ENCODE data around the gene AZIN2.

The AZIN2 gene

GRCh38 chr1:33140153-33141149 is 59.5 kb downstream of the AZIN2 start:
- TF ChIP-seq TAF1 (IDR thresholded peaks at IDR 0.05; ENCODE audit: borderline replicate concordance, low read depth, low read length) (no peak), POLR2A (IDR thresholded peaks at IDR 0.05; ENCODE audit: low read depth, low read length) (no peak), POLR2AphosphoS5 (IDR thresholded peaks at IDR 0.05; ENCODE audit: low read depth, low read length) (no peak)
- DNase-seq (ENCODE audit: insufficient read length) (no peak), FAIRE-seq (no peak)

- TF ChIP-seq POLR2A (IDR thresholded peaks at IDR 0.05; ENCODE audit: low read depth, low read length) (no peak), TAF1 (IDR thresholded peaks at IDR 0.05; ENCODE audit: borderline replicate concordance, low read depth, low read length) (no peak), POLR2AphosphoS5 (IDR thresholded peaks at IDR 0.05; ENCODE audit: low read depth, low read length) (no peak)
- no peak for FAIRE-seq
Measured at GRCh38 chr1:33141216-33141615, 60.3 kb downstream of the AZIN2 start.

GRCh38 chr1:33141781-33142180 is 60.8 kb downstream of the AZIN2 start:
- DNase-seq (ENCODE audit: insufficient read length) = no peak
- no peak for FAIRE-seq
- TF ChIP-seq POLR2A (IDR thresholded peaks at IDR 0.05; ENCODE audit: low read depth, low read length) (no peak), POLR2AphosphoS5 (IDR thresholded peaks at IDR 0.05; ENCODE audit: low read depth, low read length) (no peak), TAF1 (IDR thresholded peaks at IDR 0.05; ENCODE audit: borderline replicate concordance, low read depth, low read length) (no peak)

More at GRCh38 chr1:33141216-33141615, 60.3 kb downstream of the AZIN2 start:
- DNase-seq (ENCODE audit: insufficient read length) = no peak

- FAIRE-seq = no peak
- TF ChIP-seq POLR2A (IDR thresholded peaks at IDR 0.05; ENCODE audit: low read depth, low read length) (no peak), TAF1 (IDR thresholded peaks at IDR 0.05; ENCODE audit: borderline replicate concordance, low read depth, low read length) (no peak), POLR2AphosphoS5 (IDR thresholded peaks at IDR 0.05; ENCODE audit: low read depth, low read length) (no peak)
- DNase-seq (ENCODE audit: insufficient read length) = no peak
Measured at GRCh38 chr1:33142483-33143064, 61.6 kb downstream of the AZIN2 start.

- no peak for TF ChIP-seq POLR2AphosphoS5 (IDR thresholded peaks at IDR 0.05; ENCODE audit: low read depth, low read length)
- no peak for TF ChIP-seq POLR2A (IDR thresholded peaks at IDR 0.05; ENCODE audit: low read depth, low read length)
- TF ChIP-seq TAF1 (IDR thresholded peaks at IDR 0.05; ENCODE audit: borderline replicate concordance, low read depth, low read length) = no peak
- DNase-seq (ENCODE audit: insufficient read length) (no peak), FAIRE-seq (no peak)
Measured at GRCh38 chr1:33143176-33143575, 62.2 kb downstream of the AZIN2 start.

GRCh38 chr1:33143698-33144097 is 62.7 kb downstream of the AZIN2 start:
- TF ChIP-seq TAF1 (IDR thresholded peaks at IDR 0.05; ENCODE audit: borderline replicate concordance, low read depth, low read length) = no peak
- no peak for TF ChIP-seq POLR2A (IDR thresholded peaks at IDR 0.05; ENCODE audit: low read depth, low read length)
- TF ChIP-seq POLR2AphosphoS5 (IDR thresholded peaks at IDR 0.05; ENCODE audit: low read depth, low read length) = no peak
- FAIRE-seq (no peak), DNase-seq (ENCODE audit: insufficient read length) (no peak)

GRCh38 chr1:33146003-33146402 is 65.0 kb downstream of the AZIN2 start:
- TF ChIP-seq POLR2AphosphoS5 (IDR thresholded peaks at IDR 0.05; ENCODE audit: low read depth, low read length) = no peak
- TF ChIP-seq TAF1 (IDR thresholded peaks at IDR 0.05; ENCODE audit: borderline replicate concordance, low read depth, low read length) = no peak
- TF ChIP-seq POLR2A (IDR thresholded peaks at IDR 0.05; ENCODE audit: low read depth, low read length) = no peak
- FAIRE-seq (no peak), DNase-seq (ENCODE audit: insufficient read length) (no peak)

GRCh38 chr1:33147275-33147996 is 66.5 kb downstream of the AZIN2 start:
- DNase-seq (ENCODE audit: insufficient read length) (no peak), FAIRE-seq (no peak)
- TF ChIP-seq POLR2AphosphoS5 (IDR thresholded peaks at IDR 0.05; ENCODE audit: low read depth, low read length) = no peak
- TF ChIP-seq TAF1 (IDR thresholded peaks at IDR 0.05; ENCODE audit: borderline replicate concordance, low read depth, low read length) = no peak
- TF ChIP-seq POLR2A (IDR thresholded peaks at IDR 0.05; ENCODE audit: low read depth, low read length) = no peak

- TF ChIP-seq TAF1 (IDR thresholded peaks at IDR 0.05; ENCODE audit: borderline replicate concordance, low read depth, low read length) = no peak
- no peak for TF ChIP-seq POLR2AphosphoS5 (IDR thresholded peaks at IDR 0.05; ENCODE audit: low read depth, low read length)
- TF ChIP-seq POLR2A (IDR thresholded peaks at IDR 0.05; ENCODE audit: low read depth, low read length) = no peak
- no peak for FAIRE-seq
- no peak for DNase-seq (ENCODE audit: insufficient read length)
Measured at GRCh38 chr1:33147997-33148314, 67.0 kb downstream of the AZIN2 start.

GRCh38 chr1:33148615-33149014 is 67.7 kb downstream of the AZIN2 start:
- DNase-seq (ENCODE audit: insufficient read length) (no peak), FAIRE-seq (no peak)
- no peak for TF ChIP-seq POLR2A (IDR thresholded peaks at IDR 0.05; ENCODE audit: low read depth, low read length)
- TF ChIP-seq POLR2AphosphoS5 (IDR thresholded peaks at IDR 0.05; ENCODE audit: low read depth, low read length) = no peak
- no peak for TF ChIP-seq TAF1 (IDR thresholded peaks at IDR 0.05; ENCODE audit: borderline replicate concordance, low read depth, low read length)

- DNase-seq (ENCODE audit: insufficient read length) (no peak), FAIRE-seq (no peak)
- TF ChIP-seq POLR2A (IDR thresholded peaks at IDR 0.05; ENCODE audit: low read depth, low read length) (no peak), TAF1 (IDR thresholded peaks at IDR 0.05; ENCODE audit: borderline replicate concordance, low read depth, low read length) (no peak), POLR2AphosphoS5 (IDR thresholded peaks at IDR 0.05; ENCODE audit: low read depth, low read length) (no peak)
Measured at GRCh38 chr1:33149453-33150190, 68.7 kb downstream of the AZIN2 start.
